Gastroesophageal sphincter (tissue), 4 donors: ENCODE data around the gene MKI67. TPM values are rescaled to one million over a fixed set of nuclear protein-coding genes. Genes with fewer than 3 reads are reported as not detected.

Source experiments
- ATAC-seq: fragments of 150-250 bp; one replicate; pipeline ENCODE4 v1.9.1; 2016; ENCODE audit warnings: mild to moderate bottlenecking, moderate library complexity
- H3K27ac ChIP-seq, 4 donors: fragments of 200-600 bp; sonication (generic) in 3 of 4; 1 replicate in 3 of 4; 2 replicates in 1 of 4; pipeline ENCODE4 v1.5.1; 2016 to 2019
- H3K27me3 ChIP-seq: fragments of 200-600 bp; sonication (generic); one replicate; pipeline ENCODE4 v1.5.1; 2019
- H3K36me3 ChIP-seq, 2 donors: fragments of 200-600 bp; sonication (generic); one replicate each; pipeline ENCODE4 v1.5.1; 2019; ENCODE audit warnings: control low read depth in 1 of 2
- H3K4me1 ChIP-seq, 3 donors: fragments of 200-600 bp; sonication (generic); 1 replicate in 2 of 3; 2 replicates in 1 of 3; pipeline ENCODE4 v1.5.1; 2016 to 2019; ENCODE audit warnings: control low read depth in 2 of 3
- H3K4me3 ChIP-seq, 2 donors: fragments of 200-600 bp; sonication (generic); one replicate each; pipeline ENCODE4 v1.5.1; 2019; ENCODE audit warnings: mild to moderate bottlenecking in 1 of 2, moderate library complexity in 1 of 2
- H3K9me3 ChIP-seq, 3 donors: fragments of 200-600 bp; sonication (generic); one replicate each; pipeline ENCODE4 v1.5.1; 2017 to 2019; ENCODE audit warnings: control low read depth in 2 of 3
- CTCF ChIP-seq, 4 experiments: fragments of 200-600 bp in 2 of 4; fragments of 450-650 bp in 2 of 4; sonication (generic) in 1 of 4; IDR thresholded peaks; one replicate each; pipeline ENCODE4 v1.5.1; 2017 to 2019; ENCODE audit warnings: antibody characterized with exemption in 4 of 4, mild to moderate bottlenecking in 2 of 4, moderate library complexity in 2 of 4
- EP300 ChIP-seq: sonication (generic); formaldehyde crosslinking; IDR thresholded peaks from one replicate; pipeline ENCODE4 v1.6.1; 2017; ENCODE audit warnings: antibody characterized with exemption, mild to moderate bottlenecking
- POLR2A ChIP-seq, 2 donors: fragments of 450-650 bp; IDR thresholded peaks; one replicate each; pipeline ENCODE4 v1.6.1; 2017; ENCODE audit warnings: antibody characterized with exemption in 2 of 2, mild to moderate bottlenecking in 2 of 2, moderate library complexity in 1 of 2
- POLR2AphosphoS5 ChIP-seq: sonication (generic); formaldehyde crosslinking; IDR thresholded peaks from one replicate; pipeline ENCODE4 v1.6.1; 2017; ENCODE audit warnings: antibody characterized with exemption
- WGBS, 2 donors: methylation state at CpG; one replicate each; pipeline ENCODE4 v1.1.5; 2018; ENCODE audit warnings: low coverage in 1 of 2; 5-methylcytosine and 5-hydroxymethylcytosine counted together
- total RNA-seq, 4 donors: library from RNA; depleted of rRNA; stranded (reverse); fragments of >200 nt; gene quantifications; one replicate each; pipeline ENCODE4 v1.1.0, GENCODE V29; 2016

Gene MKI67
- total RNA-seq, 4 donors from 2014 or later: 0.31 to 1.9 (median 0.70) TPM

- 70 to 76% methylated on average over 4 to 5 of the region's 10 CpGs for WGBS, 2 donors
- H3K27me3 ChIP-seq: peaks cover 17% of the 10 kb centered on the region
- H3K4me3 ChIP-seq: no peak overlapping the region
- H3K36me3 ChIP-seq: peaks cover 0 to 15% of the 10 kb centered on the region in 2 donors
- H3K27ac ChIP-seq: no peak overlapping the region
- no peak for TF ChIP-seq POLR2A (IDR thresholded peaks at IDR 0.05)
- no peak for TF ChIP-seq CTCF (IDR thresholded peaks at IDR 0.05)
- TF ChIP-seq EP300: no peak
- TF ChIP-seq POLR2AphosphoS5: no peak
- H3K9me3 ChIP-seq: no peaks in the 10 kb centered on the region
- no peak for ATAC-seq
- no peaks in the 10 kb centered on the region for H3K4me1 ChIP-seq
Measured at GRCh38 chr10:128086003-128086863, 40.0 kb downstream of the MKI67 start.

GRCh38 chr10:128084991-128085390 is 41.2 kb downstream of the MKI67 start:
- no peak for ATAC-seq
- no peak for TF ChIP-seq POLR2AphosphoS5
- no peak for TF ChIP-seq CTCF (IDR thresholded peaks at IDR 0.05)
- TF ChIP-seq POLR2A (IDR thresholded peaks at IDR 0.05): no peak
- TF ChIP-seq EP300: no peak
- 70 to 87% methylated on average over 2 to 4 of the region's 8 CpGs for WGBS, 2 donors
- Histone ChIP-seq H3K27ac (no peak overlapping the region), H3K27me3 (peaks cover 19% of the 10 kb centered on the region), H3K9me3 (no peaks in the 10 kb centered on the region), H3K36me3 (peaks cover 0 to 20% of the 10 kb centered on the region in 2 donors), H3K4me1 (no peaks in the 10 kb centered on the region), H3K4me3 (no peak overlapping the region)

GRCh38 chr10:128084364-128084763 is 41.9 kb downstream of the MKI67 start:
- peaks cover 20% of the 10 kb centered on the region for H3K27me3 ChIP-seq
- no peak overlapping the region for H3K27ac ChIP-seq
- peaks cover 0 to 26% of the 10 kb centered on the region in 2 donors for H3K36me3 ChIP-seq
- no peak for TF ChIP-seq EP300
- TF ChIP-seq CTCF (IDR thresholded peaks at IDR 0.05): no peak
- no peak for TF ChIP-seq POLR2A (IDR thresholded peaks at IDR 0.05)
- TF ChIP-seq POLR2AphosphoS5: no peak
- no peak overlapping the region for H3K4me3 ChIP-seq
- no peaks in the 10 kb centered on the region for H3K9me3 ChIP-seq
- ATAC-seq: no peak
- no peaks in the 10 kb centered on the region for H3K4me1 ChIP-seq
- WGBS, 2 donors: 58 to 85% methylated on average over 4 to 6 of the region's 10 CpGs

GRCh38 chr10:128083191-128083895 is 42.9 kb downstream of the MKI67 start:
- Histone ChIP-seq H3K4me3 (no peak overlapping the region), H3K27me3 (peaks cover 30% of the 10 kb centered on the region), H3K9me3 (no peaks in the 10 kb centered on the region), H3K36me3 (peaks cover 0 to 36% of the 10 kb centered on the region in 2 donors), H3K27ac (no peak overlapping the region), H3K4me1 (no peaks in the 10 kb centered on the region)
- WGBS, 2 donors: 76 to 79% methylated on average over 13 to 15 of the region's 15 CpGs
- no peak for ATAC-seq
- TF ChIP-seq POLR2A (IDR thresholded peaks at IDR 0.05) (no peak), EP300 (no peak), CTCF (IDR thresholded peaks at IDR 0.05) (no peak), POLR2AphosphoS5 (no peak)
